GM21390 (cell line): Measurements from ENCODE around the gene KCTD17.
"Not testable (repeated sequence)": the region's sequence is repeated elsewhere in the genome, so short reads cannot be mapped to it uniquely, and the experiment has no call there.

Experiments used
- ATAC-seq: cut with Tn5 transposase; IDR thresholded peaks from one replicate; pipeline ENCODE4 v1.9.1; 2021; ENCODE audit not compliant: unreplicated experiment

KCTD17 gene

DNA sequence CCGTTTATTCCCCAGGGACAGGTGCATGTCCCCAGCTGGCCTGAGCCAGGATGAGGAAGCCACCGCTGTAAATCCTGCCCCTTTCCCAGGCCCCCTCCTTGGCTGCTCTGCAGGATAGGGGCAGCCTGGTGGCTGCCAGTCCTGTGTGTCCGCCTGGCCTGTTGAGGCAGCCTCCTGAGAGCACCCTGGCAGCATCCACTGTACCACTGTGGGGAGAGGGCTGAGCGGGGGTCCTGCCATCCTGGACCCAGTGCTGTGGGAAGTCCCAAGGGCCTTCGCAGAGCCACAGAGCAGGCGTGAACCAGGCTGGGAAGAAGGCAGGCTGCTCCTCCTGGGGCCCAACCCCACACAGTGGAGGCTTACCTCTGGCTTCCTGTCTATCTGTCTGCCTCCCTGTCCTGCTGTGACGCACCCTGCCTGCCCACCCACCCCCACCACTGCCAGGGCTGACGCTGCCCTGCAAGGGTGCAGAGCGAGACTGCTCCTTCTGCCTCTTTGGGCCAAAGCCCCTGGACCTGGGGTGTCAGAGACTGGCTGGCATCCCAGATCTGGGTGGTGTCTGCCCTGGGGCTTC is 8.4 kb downstream of the KCTD17 start:
- ATAC-seq, result no peak

DNA sequence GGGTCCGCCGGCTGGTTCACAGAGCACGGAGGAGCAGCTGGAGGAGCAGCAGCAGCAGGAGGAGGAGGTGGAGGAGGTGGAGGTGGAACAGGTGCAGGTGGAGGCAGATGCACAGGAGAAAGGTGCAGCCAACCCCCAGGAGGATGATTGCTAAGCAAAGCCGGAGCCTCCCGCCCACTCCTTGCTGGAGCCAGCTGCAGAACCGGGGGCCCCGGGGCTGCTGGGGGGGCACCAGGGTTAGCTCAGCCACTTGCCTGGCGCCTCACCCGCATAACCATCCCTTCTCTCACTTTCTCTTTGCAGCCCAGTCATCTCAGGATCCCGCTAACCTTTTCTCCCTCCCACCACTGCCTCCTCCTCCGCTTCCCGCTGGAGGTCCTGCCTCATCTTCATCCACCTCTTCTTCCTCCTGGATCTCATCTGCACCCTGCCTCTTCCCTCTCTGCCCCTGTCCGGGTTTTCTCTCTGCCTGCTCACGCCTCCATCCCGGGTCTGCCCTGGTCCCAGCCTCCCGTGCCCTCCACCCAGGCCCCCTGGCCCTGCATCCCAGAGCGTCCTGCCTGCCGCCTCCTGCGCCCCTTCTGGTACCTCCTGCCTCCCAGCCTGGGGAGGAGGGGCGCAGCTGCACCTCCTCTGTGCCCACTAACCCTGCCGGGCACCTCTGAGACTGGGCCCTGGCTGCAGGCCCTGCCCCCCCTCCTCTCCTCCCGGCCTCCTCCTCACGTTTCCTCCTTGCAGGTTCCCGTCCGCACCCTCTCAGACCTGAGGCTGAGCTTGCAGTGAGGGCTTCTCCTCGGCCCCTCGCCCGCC is 9.5 kb downstream of the KCTD17 start:
- ATAC-seq, result no peak

DNA sequence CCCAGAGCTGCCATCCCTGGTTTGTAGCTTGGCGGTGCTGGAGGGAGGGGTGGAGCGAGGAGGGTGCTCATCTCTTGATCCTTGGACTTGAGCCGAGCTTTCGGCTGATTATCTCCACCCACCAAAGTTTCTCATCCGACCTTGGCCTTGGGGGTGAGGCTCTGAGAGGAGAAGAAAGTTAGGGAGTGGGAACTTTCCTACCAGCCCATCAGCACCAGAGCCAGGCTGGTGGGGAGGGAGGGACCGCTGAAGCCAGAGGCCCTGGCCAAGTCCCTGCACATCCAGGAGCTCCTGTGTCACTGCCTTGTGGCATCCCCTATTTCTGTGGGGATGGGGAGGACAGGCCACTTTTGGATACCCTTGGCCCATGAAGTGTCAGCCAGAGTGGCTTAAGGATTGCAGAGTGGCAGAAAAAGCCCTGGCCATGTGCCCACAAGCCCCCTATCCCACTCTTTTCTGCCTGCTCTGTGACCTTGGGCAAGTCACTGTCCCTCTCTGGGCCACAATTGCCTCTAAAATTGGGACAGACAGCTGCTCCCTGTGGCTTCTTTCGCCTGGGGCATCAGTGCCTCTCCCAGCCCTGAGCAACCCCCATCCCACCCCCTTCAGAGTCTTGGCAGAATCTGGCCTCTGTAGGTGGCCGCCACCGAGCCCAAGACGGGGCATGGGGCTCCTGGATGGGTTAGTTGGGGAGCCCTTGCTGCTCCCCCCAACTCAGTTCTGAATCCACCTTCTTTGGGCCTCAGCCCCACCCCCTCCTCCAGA is 10.3 kb downstream of the KCTD17 start:
- no peak for ATAC-seq

DNA sequence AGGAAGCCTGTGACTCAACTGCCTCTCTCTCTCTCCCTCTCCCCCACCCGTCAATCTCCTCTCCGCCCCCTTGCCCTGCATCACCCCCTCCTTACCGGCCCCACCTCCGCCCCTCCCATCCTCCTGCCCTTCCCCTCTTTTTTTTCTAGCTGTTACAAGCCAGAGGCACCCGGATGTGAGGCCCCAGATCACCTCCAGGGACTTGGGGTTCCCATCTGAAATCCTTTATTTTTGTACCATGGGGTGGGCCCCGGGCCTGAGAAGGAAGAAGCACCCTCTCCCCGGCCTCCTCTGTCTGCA is 10.8 kb downstream of the KCTD17 start:
- no peak for ATAC-seq

DNA sequence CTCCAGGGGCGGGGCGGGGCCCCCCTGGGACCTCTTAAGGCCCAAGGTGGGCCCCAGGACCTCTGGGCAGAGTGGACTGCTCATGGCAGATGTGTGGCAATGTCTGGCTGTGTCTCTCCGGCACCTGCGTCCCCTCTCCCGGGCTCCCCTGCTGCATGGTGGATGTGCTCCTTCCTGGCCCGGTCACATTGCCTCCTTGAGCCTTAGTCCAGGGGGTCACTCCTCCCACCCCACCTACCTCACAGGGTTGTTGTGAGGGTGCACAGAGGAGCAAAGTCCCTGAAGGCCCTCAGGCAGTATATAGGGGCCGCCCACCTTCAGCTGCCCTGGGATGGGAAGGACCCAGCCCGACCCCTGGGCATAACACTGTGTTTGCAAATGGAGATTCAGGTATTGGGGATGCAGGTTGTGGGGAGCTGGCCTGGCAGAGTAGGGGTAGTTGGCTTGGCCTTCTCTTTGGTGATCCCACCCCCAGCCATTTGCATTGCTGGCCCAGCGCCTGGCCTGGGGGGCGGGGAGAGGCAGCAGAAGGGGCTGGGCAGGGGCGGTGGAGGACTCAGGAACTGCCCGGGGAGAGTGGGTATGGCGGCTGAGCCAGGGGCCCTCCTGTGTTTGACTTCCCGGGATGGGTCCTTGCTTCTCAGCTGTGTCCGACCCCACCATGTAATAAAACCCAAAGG is 11.3 kb downstream of the KCTD17 start:
- no peak for ATAC-seq

DNA sequence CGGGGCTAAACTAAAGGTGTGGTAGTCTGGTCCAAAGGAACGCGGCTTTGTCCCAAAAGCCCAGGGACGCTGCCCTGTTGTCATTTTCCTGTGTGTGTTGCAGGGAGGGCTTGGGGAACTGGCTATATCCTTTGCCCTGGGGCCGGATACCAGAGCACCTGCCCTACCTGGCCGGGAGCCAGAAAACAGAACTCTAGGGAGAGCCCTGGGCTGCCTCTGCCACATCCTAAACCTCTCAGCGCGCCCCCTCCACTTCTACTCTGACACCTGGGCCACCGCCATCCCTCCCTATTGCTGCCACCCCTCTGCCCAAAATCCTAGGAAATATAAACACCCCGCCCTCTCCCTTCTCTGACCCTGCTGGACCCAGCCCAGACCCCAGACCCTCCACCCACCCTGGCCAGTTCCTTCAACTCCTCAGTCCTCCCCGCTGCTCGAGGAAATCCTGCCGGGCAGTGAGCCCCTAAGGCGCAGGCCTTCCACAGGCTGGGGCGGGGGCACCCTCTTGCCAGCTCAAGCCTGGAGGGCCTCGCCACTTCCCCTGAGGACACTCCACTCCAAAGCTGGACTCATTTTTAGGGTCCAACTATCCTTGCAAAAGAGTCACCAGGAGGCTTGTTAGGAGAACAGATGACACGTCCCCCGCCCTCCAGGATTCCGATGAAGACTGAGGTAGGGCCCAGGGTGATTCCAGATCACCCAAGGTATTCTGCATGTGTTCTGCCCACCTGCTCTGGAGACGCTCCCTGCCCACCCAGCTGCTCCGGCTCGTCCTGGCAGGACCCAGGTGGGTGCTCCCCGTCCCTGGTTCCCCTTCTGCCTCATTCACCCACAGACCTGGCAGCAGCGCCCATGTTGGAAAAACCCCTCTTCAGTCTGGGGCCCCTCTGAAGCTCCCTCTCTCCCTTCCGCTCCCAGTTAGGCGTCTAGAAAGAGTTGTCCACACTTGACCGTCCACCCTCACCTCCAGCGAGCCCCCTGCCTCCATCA is 12.2 kb downstream of the KCTD17 start:
- no peak for ATAC-seq

DNA sequence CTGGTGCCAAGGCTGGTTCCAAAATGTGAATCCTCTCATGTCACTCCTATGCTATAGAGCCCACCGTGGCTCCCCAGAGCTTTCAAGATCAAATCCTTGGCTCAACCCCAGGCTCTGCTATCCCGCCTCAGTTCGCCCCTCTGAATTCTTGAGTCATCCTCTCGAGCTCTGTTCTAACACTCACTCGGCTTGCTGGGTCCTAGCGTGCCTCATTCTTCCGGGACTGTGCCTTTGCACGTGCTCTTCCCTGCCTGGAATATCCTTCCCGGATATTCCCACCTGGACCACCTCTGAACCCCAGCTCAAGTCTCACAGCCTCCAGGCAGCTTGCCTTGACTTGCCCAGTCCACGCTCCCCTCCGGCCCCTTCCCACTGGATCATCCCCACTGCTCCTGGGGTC is 13.0 kb downstream of the KCTD17 start:
- no peak for ATAC-seq

DNA sequence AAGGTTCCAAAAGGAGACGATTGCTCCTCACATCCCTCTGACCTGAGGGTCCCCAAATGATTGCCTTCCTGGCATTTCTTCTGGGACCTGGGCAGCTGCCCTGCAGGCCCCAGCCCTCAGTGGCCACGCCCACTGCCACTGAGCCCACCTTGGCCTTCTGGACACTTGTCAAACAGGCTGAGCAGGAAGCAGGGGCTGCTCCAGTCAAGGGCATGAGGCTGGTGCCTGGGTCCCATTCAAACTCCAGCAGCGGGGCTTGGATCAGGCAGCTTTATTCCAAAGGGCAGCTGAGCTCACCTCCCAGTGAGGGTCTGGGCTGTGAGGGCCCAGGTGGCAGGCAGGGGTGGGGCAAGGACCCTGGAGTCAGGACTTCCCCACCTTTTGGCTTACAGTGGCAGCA is 13.6 kb downstream of the KCTD17 start:
- ATAC-seq, result no peak

DNA sequence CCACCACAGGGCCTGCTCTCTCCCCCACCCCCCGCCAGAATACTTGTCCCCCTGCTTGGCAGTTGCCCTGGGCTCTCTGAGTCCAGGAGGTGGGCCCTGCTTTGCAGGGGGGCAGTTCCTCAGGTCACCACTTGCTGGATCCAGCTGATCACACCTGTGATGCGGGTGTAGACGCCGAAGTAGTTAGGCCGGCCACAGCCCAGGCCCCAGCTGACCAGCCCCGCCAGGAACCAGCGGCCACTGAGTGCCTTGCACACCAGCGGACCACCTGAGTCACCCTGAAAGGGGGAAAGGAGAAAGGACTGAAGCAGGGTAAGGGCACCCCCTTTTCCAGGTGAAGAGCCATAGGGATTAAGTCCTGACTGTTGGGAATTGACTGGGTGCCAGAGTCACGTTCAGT is 14.4 kb downstream of the KCTD17 start:
- no peak for ATAC-seq

DNA sequence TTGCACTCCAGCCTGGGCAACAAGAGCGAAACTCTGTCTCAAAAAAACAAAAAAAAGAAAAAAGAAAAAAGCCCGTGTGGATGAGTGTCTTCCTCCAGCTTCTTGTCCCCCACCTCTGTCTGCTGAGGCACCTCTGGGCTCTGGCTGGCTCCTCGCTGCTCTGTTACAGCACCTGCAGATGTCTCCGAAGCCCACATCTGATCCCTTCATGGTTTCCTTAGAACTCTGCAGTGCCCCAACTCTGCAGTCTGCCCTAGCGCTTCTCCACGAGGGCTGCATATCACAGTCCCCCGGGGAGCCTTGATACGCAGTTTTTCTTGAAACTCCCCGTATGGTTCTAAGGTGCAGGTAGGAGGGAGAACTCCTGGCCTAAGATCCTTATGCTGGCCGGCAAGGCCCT is 15.9 kb downstream of the KCTD17 start:
- ATAC-seq, result no peak

DNA sequence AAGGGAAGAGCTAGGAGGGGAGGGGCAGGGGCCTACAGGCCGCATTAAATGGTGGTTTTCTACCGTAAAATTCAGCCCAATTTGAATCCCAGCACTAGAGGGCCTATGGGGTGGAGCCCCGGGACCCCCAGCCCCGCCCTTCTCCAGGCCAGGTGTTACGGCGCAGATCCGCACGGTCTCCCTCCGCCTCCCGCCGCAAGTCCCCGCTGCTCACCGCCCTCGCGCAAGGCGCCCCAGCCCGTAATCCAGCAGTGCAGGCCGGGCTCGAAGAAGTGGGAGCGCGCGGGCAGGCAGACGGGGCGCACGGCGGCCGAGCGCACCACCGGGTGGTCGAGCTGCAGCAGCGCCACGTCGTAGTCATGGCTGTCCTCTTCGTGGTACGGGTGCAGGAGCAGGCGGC is 17.3 kb downstream of the KCTD17 start:
- ATAC-seq, result no peak

DNA sequence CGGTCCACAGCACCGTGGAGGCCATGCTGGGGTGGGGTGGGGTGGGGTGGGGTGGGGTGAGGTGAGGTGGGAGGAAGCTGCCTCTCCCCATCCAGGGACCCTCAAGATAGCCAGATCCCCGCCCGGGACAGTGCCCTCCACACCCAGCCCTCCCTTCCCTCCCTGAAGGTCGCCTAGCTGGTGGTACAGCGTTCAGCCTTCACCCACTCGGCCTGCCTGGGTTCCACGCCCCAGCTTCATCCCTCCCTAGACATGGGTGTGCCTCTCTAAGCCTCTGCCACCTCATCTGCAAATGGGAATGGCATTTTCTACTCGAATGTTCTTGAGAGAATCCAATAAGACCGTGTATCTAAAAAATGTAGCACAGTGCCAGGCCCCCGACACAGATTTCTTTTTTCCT is 17.8 kb downstream of the KCTD17 start:
- no peak for ATAC-seq

DNA sequence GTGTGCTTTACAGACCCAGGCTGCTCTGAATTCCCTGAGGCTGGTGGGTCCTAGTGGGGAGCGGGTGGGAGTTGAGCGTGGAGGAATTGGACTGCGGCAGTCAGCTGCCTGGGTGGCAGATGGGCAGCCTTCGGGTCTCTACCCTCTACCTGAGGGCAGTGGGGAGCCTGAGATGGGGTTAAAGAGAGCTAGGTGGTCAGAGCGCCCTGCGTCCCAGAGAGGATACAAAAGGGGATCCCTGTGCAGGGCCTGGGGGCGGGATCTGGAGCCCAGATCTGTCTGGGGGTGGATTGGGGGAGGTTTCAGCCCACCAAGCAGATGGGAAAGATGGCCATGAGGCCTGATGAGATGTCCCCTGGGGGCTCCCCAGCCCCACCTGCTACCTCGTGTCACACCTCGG is 18.2 kb downstream of the KCTD17 start:
- no peak for ATAC-seq

DNA sequence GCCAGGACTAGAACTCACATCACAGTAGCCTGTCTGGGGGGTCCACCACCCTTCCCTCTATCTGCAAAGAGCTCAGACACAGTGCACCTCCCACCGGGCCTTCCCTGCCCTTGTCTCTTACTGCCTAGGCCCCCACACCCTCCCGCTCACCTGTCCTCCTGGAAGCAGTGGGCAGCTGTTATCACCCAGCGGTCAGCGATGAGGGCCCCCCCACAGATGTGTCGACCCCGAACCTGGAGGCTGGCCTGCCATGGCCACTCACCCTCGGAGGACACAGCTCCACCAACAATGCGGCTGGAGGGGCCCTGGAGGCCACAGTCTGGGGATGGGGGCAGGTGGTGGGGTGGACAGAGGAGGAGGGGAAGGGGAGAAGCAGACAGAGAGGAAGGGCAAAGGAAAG is 18.8 kb downstream of the KCTD17 start:
- no peak for ATAC-seq

DNA sequence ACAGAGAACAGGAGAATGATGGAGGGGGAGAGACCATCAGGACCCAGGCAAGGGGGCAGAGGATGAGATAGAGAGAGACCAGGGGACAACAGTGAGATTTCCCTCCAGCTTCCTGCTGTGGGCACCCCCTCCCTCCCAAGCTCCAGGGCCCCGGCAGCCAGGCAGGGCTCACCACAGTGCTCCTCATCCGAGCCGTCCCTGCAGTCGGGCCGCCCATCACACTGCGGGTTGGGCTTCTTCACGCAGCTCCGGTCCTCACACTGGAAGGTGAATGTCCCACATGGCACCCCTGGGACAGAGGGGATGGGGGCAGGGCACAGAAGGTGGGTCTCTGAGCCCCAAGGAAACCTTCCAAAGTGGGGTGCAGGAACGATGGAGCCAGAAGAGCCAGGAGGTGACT is 19.2 kb downstream of the KCTD17 start:
- ATAC-seq, result no peak

DNA sequence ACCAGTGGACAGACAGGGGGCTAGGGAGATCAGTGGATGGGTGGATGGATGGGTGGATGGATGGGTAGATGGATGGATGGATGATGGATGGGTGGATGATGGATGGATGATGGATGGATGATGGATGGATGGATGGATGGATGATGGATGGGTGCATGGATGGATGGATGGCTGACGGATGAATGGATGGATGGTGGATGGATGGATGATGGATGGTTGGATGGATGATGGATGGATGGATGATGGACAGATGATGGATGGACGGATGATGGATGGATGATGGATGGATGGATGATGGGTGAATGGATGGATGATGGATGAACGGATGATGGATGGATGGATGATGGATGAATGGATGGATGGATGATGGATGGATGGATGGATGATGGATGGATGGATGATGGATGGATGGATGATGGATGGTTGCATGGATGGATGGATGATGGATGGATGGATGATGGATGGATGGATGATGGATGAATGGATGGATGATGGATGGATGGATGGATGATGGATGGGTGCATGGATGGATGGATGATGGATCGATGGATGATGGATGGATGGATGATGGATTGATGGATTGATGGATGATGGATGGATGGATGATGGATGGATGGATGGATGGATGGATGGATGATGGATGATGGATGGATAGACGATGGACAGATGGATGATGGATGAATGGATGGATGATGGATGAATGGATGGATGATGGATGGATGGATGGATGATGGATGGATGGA is 20.5 kb downstream of the KCTD17 start:
- not testable (repeated sequence) for ATAC-seq

DNA sequence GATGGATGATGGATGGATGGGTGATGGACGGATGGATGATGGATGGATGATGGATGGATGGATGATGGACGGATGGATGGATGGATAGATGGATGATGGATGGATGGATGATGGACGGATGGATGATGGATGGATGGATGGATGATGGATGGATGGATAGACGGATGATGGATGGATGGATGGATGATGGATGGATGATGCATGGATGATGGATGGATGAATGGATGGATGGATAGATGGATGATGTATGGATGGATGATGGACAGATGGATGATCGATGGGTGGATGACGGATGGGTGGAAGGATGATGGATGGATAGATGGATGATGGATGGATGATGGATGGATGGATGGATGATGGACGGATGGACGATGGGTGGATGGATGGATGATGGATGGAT is 21.1 kb downstream of the KCTD17 start:
- ATAC-seq, result no peak

DNA sequence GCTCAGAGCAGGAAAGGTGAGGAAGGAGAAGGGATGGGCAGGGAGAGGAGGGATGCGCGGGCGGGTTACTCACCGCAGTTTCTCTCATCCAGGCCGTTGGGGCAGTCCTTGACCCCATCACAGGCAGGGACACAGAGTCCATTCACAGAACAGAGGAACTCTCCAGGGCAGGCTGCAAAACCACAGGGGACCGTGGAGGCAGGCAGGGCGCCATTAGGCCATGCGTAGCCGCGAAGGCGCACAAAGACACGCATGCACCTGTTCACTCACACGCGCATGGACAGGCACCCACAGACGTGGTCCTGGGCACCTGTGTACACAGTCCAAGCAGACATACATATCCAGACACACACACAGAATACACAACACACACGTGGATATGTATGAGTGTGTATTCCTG is 23.0 kb downstream of the KCTD17 start:
- no peak for ATAC-seq

DNA sequence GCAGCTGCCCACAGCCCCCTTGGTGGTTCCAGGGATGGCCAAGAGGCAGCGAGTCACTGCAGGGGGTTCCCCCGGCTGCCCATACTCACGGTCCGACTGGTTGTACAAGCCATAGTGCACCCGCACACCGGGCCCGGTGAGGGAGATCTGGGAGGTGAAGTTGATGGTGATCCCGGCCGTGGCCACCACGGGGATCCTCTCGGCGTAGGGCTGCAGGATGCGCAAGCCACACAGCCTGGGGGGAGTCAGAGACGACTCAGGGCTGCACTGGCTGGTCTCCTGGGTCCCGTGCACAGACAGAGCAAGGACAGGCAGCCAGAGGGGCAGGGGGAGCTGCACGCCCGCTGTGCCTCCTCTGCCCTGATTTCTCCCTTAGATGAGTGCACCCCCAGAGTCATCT is 23.5 kb downstream of the KCTD17 start:
- no peak for ATAC-seq

DNA sequence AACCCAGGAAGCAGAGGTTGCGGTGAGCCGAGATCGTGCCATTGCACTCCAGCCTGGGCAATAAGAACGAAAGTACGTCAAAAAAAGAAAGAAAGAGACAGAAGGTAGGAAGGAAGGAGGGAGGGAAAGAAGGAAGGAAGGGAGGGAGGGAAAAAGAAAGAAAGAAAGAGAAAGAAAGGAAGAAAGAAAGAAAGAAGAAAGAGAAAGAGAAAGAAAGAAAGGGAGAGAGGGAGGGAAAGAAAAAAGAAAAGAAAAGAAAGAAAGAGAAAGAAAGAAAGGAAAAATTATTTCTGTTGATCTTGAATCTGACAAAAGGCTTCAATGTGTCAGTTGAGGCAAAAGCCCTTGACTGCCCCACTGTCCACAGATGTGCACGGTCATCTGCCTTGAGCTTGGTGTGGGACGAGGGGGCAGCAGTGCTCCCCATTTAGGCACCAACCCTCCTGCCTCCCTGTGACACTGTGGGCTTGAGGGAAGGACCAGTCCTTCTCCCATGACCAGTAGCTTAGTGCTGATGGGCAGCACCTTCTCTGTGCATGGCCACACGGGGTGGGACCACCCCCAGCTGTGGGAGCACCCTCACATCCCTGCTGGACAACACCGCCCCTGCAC is 24.4 kb downstream of the KCTD17 start:
- no peak for ATAC-seq
